Hepatocyte (in vitro differentiated cells): ENCODE results near the gene TMEM135. TPM values are rescaled to one million over a fixed set of nuclear protein-coding genes. Genes with fewer than 3 reads are reported as not detected.
"Not testable (repeated sequence)": the region's sequence is repeated elsewhere in the genome, so short reads cannot be mapped to it uniquely, and the experiment has no call there.

ENCODE experiments used
- DNase-seq: peaks from one replicate; pipeline ENCODE4 v3.0.0-alpha.2; 2016; ENCODE audit warnings: low spot score
- H2AFZ ChIP-seq: fragments of 200-600 bp; sonication (generic); 2 replicates; pipeline ENCODE4 v1.6.0; 2016; ENCODE audit warnings: antibody characterized with exemption, mild to moderate bottlenecking
- H3K27ac ChIP-seq: fragments of 200-600 bp; sonication (generic); 2 replicates; pipeline ENCODE4 v1.5.1; 2016; ENCODE audit warnings: mild to moderate bottlenecking
- H3K27me3 ChIP-seq: fragments of 200-600 bp; sonication (generic); 2 replicates; pipeline ENCODE4 v1.6.1; 2016
- H3K36me3 ChIP-seq: fragments of 200-600 bp; sonication (generic); replicated peaks from 2 replicates; pipeline ENCODE4 v1.5.1; 2016; ENCODE audit warnings: low read depth; ENCODE audit not compliant: insufficient read depth
- H3K4me1 ChIP-seq: fragments of 200-600 bp; sonication (generic); 2 replicates; pipeline ENCODE4 v1.5.1; 2016; ENCODE audit warnings: mild to moderate bottlenecking, moderate library complexity; ENCODE audit not compliant: insufficient read depth
- H3K4me2 ChIP-seq: fragments of 200-600 bp; sonication (generic); 2 replicates; pipeline ENCODE4 v1.6.0; 2016
- H3K4me3 ChIP-seq: fragments of 200-600 bp; sonication (generic); 2 replicates; pipeline ENCODE4 v1.5.1; 2016; ENCODE audit warnings: mild to moderate bottlenecking
- H3K79me2 ChIP-seq: fragments of 200-600 bp; sonication (generic); 2 replicates; pipeline ENCODE4 v1.6.0; 2017; ENCODE audit warnings: mild to moderate bottlenecking
- H3K9me2 ChIP-seq: fragments of 200-600 bp; sonication (generic); replicated peaks from 2 replicates; pipeline ENCODE4 v1.6.0; 2017; ENCODE audit warnings: mild to moderate bottlenecking; ENCODE audit not compliant: insufficient read depth
- H3K9me3 ChIP-seq: fragments of 200-600 bp; sonication (generic); 2 replicates; pipeline ENCODE4 v1.5.1; 2016; ENCODE audit warnings: low read depth, mild to moderate bottlenecking
- H4K20me1 ChIP-seq: fragments of 200-600 bp; sonication (generic); 2 replicates; pipeline ENCODE4 v1.6.0; 2016; ENCODE audit warnings: mild to moderate bottlenecking; ENCODE audit not compliant: insufficient read depth, poor library complexity, severe bottlenecking
- CTCF ChIP-seq: fragments of 200-600 bp; sonication (generic); IDR thresholded peaks from 2 replicates; pipeline ENCODE4 v1.5.1; 2016; ENCODE audit warnings: antibody characterized with exemption, mild to moderate bottlenecking; ENCODE audit not compliant: poor library complexity
- EZH2 ChIP-seq: fragments of 200-600 bp; sonication (generic); IDR thresholded peaks from 2 replicates; pipeline ENCODE4 v1.6.1; 2016; ENCODE audit warnings: antibody characterized with exemption, mild to moderate bottlenecking, borderline replicate concordance
- EZH2phosphoT487 ChIP-seq: fragments of 200-600 bp; sonication (generic); IDR thresholded peaks from one replicate; pipeline ENCODE4 v1.6.1; 2018; ENCODE audit warnings: antibody characterized with exemption, mild to moderate bottlenecking, low read depth, moderate library complexity; ENCODE audit not compliant: unreplicated experiment, severe bottlenecking
- WGBS: methylation state at CpG from one replicate; pipeline ENCODE4 v1.1.6; 2016; ENCODE audit warnings: low lambda C conversion rate; ENCODE audit errors: missing lambda C conversion rate; 5-methylcytosine and 5-hydroxymethylcytosine counted together
- polyA plus RNA-seq: library from polyadenylated mRNA; unstranded; fragments of >200 nt; fragmentation: Nextera tagmentation; extraction: Ambion mirVana; gene quantifications from 2 replicates; pipeline ENCODE4 v1.2.1, GENCODE V29; 2016
- total RNA-seq: library from RNA; depleted of rRNA; stranded (reverse); fragments of >200 nt; gene quantifications from 2 replicates; pipeline ENCODE4 v1.2.3, GENCODE V29; 2014

TMEM135 gene
- total and polyA plus RNA-seq, 2 experiments from 2014 or later, result 26.7 to 52.0 TPM

GRCh38 chr11:87280143-87280542 is 242.4 kb downstream of the TMEM135 start:
- TF ChIP-seq CTCF, result no peak
- no peak for TF ChIP-seq EZH2phosphoT487
- no peak for TF ChIP-seq EZH2
- H3K36me3 ChIP-seq, result no peaks in the 10 kb centered on the region
- 56% methylated on average over 2 of the region's 2 CpGs for WGBS
- H2AFZ ChIP-seq, result no peak overlapping the region
- no peak overlapping the region for H3K27ac ChIP-seq
- H4K20me1 ChIP-seq, result no peaks in the 10 kb centered on the region
- no peaks in the 10 kb centered on the region for H3K9me2 ChIP-seq
- no peaks in the 10 kb centered on the region for H3K4me1 ChIP-seq
- no peak for DNase-seq
- no peaks in the 10 kb centered on the region for H3K79me2 ChIP-seq
- H3K9me3 ChIP-seq, result no peaks in the 10 kb centered on the region
- H3K27me3 ChIP-seq, result no peaks in the 10 kb centered on the region
- no peak overlapping the region for H3K4me3 ChIP-seq
- no peak overlapping the region for H3K4me2 ChIP-seq

GRCh38 chr11:87281496-87281895 is 243.8 kb downstream of the TMEM135 start:
- H3K4me3 ChIP-seq, result no peak overlapping the region
- H3K36me3 ChIP-seq, result no peaks in the 10 kb centered on the region
- WGBS, result 54% methylated on average over 3 of the region's 3 CpGs
- H3K27me3 ChIP-seq, result no peaks in the 10 kb centered on the region
- no peaks in the 10 kb centered on the region for H4K20me1 ChIP-seq
- DNase-seq, result peak; percentile 18
- no peak overlapping the region for H2AFZ ChIP-seq
- peak overlapping the region; percentile 23 for H3K4me2 ChIP-seq
- H3K27ac ChIP-seq, result peak overlapping the region; percentile 15
- no peaks in the 10 kb centered on the region for H3K4me1 ChIP-seq
- no peaks in the 10 kb centered on the region for H3K9me3 ChIP-seq
- H3K79me2 ChIP-seq, result no peaks in the 10 kb centered on the region
- TF ChIP-seq CTCF (peak; percentile 35), EZH2phosphoT487 (no peak), EZH2 (no peak)
- H3K9me2 ChIP-seq, result no peaks in the 10 kb centered on the region

- Histone ChIP-seq H3K4me1 (no peaks in the 10 kb centered on the region), H4K20me1 (no peaks in the 10 kb centered on the region), H3K36me3 (no peaks in the 10 kb centered on the region), H3K27ac (peak overlapping the region; percentile 2), H3K4me2 (no peak overlapping the region), H3K9me3 (no peaks in the 10 kb centered on the region), H3K79me2 (no peaks in the 10 kb centered on the region), H3K9me2 (no peaks in the 10 kb centered on the region), H2AFZ (no peak overlapping the region), H3K4me3 (no peak overlapping the region), H3K27me3 (no peaks in the 10 kb centered on the region)
- no peak for TF ChIP-seq CTCF
- DNase-seq, result no peak
- 47% methylated on average over 2 of the region's 2 CpGs for WGBS
These were observed 246.6 kb downstream of the TMEM135 start for GRCh38 chr11:87284306-87284705.

- 97% methylated on average over 7 of the region's 7 CpGs for WGBS
- not testable (repeated sequence) for H3K79me2 ChIP-seq, DNase-seq, H3K27ac ChIP-seq, H4K20me1 ChIP-seq, H3K4me3 ChIP-seq, H3K4me2 ChIP-seq, H2AFZ ChIP-seq, H3K9me3 ChIP-seq, H3K4me1 ChIP-seq, H3K36me3 ChIP-seq, H3K27me3 ChIP-seq, H3K9me2 ChIP-seq
These were observed 247.9 kb downstream of the TMEM135 start for GRCh38 chr11:87285674-87286073.
